Dedifferentiated amniotic fluid mesenchymal stem cell (primary cell): Measurements from ENCODE around the gene ACTL9.

Experiments used
- DNase-seq: peaks from one replicate; pipeline ENCODE4 v3.0.0-alpha.2; 2016; ENCODE audit errors: extremely low spot score

The ACTL9 gene

DNA sequence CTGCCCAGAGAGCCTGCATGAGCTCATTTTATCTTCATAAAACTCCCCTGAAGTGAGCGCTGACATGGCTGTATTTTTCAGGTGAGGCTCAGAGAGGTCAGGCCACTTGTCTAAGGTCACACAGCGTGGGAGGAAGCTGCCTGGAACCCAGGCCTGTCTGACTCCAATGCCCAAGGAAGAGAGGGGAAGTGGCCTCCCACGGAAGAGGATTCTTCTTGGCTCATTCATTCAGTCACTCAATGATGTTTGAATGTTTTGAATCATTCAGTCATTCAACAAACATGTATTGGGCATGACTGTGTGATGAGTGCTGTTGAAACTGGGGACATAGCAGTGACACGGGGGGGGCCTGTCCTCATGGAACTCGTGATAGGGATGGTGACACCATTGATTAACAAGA lies 12.0 kb downstream of the ACTL9 start:
- DNase-seq = no peak

DNA sequence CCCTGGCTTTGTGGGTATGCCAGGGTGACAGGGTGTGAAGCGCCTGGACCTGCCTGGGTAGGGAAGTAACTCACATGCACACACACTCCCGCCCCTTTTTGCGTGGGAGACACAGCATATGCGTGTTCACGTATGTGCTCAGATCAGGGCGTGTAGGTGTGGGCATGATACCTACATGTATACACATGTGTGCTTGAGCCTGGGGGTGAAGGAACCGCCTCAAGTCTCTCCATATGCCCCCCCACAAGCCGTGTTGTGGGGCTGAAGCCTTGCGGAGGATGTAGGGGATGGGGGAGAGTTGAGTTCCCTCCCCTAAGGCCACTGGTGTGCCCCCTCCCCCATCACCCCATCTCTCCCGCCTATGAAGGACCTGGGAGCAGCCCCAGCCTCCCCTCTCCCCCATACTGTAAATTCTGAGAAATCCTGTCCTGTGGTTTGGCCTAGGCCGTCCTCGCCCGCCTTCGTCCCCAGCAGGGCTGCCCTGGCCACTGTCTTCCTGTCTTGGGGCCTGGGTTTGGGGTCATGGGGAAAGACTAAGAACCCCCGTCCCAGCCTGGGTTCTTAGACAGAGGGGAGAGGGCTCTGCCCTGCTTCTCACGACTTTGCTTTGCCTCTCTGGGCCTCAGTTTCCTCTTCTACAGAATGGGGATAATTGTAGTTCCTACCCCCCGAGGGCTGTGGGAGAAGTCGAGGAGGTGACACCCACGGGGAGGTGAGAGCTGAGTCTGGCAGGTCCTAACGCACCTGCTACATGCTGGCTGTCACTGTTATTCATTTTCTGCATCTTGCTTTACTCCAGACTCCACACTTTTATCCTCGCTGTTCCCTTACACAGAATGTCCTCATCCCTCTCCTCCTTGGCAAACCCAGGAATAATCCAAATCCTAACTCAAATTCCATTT lies 14.3 kb downstream of the ACTL9 start:
- DNase-seq = no peak

DNA sequence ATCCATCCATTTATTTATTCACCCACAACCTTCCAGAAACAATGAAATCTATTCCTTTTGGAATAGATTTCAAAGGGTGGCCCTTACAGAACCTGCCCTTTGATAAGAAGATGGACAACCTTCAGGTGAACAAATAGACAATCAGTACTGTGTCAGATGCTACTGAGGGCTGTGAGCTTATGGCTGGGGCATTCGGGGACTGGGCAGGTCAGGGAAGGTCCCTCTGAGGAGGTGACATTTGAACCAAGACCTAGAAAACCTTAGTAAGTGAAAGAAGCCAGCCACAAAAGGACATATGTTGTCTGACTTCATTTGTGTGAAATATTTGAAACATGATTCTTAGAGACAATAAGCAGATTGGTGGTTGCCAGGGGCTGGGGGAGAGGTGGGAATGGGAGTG lies 15.7 kb downstream of the ACTL9 start:
- DNase-seq = no peak

DNA sequence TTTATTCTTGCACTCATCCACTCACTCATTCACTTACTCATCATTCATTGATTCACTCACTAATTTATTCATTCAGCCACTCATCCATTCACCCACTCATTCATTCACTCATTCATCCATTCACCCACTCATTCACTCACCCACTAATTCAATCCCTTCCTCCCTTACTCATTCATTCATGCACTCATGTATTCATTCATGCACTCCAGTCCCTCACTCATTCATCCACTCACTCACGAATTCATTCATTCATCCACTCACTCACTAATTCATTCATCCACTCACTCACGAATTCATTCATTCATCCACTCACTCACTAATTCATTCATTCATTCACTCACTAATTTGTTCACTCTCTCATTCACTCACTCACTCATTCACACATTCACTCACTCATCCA lies 16.1 kb downstream of the ACTL9 start:
- no peak for DNase-seq

DNA sequence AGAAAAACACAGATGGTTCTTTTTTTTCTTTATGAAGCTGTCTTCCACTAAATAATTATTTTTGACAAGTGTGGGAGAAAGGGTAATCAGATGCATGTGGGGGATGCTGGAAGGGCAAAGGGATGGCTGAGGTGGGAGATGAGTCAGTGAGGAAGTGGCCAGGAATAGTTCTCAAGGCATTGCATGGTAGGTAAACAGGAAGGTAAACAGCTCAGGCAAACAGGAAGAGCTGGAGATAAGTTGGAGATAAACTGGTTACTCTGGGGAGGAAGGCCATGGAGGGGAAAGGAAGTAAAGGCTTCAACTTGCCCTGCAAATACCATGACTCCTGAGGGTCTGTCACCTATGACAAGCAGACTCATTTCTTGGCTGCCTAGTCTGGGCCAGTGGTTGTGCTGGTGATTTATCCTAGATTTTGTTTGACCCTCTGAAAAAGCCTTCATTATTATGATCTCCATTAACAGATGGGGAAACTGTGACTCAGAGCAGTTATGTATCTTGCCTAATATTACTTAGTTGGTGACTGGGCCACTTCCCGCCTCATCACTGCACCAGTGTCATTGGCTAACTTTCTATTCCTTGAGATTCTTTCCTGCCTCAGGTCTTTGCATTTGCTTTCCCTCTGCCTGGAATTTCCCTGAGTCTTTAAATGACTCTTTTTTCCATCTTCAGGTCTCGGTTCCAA lies 17.1 kb downstream of the ACTL9 start:
- DNase-seq = no peak

DNA sequence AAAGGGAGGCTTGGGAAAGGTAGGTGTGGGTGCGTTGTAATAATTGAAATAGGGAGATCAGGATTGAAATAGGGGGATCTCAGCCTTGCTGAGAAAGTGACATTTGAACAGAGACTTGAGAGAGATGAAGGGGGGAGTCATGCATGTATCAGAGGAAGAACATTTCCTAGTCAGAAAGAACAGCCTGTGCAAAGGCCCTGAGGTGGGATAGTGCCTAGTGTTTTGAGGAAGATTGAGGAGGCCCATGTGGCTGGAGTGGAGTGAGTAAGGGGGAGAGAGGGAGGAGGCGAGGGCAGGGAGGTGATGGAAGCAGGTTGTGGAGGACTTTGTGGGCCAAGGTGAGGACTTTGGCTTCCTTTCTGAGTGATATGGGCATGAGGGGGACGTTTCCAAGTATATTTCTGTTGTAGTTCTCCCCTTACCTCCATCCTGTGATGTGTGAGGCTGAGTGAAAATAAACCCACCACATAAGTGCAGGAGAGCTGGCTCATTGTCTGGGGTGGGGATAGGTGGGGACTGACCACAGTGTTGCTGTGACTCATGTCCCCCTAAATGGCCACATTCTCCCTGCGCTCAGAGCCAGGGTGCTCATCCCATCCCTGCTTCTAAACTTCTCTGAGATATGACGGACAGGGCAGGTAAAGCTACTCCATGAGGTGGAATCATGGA lies 17.8 kb downstream of the ACTL9 start:
- no peak for DNase-seq

DNA sequence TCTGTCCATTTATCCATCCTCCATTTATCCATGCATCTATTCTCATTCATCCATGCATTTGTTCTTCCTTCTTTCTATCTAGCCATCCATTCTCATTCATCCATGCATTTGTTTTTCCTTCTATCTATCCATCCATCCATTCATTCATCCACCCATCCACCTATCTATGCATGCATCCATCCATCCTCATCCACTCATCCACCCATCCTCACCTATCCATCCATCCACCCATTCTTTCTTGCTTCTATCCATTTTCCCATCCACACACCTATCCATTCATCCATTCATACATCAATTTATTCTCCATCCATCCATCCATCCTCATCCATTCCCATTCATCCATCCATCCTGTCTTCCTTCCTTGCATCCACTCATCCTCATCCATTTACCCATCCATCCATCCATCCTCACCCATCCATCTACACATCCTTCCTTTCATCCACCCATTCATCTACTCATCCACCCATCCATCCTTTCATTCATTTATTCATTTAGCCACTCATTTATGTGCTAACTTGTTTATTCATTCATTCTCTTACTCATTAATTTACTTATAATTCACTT lies 20.3 kb downstream of the ACTL9 start:
- no peak for DNase-seq

DNA sequence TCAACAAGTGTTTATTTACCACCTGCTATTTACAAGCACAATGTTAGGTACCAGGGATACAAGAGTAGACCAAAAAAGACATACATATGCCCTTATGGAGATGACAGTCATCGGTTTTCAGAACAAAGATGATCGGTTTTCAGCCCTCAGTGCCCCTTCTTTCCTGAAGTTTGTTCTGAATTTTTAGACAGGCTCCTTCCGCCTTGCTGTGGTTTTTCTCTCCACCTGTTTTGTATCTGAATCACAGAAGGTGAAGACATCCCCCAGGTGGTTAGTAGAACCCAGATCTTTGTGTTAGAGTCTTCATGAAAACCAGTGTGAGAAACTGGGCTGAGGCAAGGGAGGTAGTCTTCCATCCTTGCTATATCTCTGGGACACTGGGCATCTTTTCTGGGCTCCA lies 23.5 kb downstream of the ACTL9 start:
- DNase-seq = no peak

DNA sequence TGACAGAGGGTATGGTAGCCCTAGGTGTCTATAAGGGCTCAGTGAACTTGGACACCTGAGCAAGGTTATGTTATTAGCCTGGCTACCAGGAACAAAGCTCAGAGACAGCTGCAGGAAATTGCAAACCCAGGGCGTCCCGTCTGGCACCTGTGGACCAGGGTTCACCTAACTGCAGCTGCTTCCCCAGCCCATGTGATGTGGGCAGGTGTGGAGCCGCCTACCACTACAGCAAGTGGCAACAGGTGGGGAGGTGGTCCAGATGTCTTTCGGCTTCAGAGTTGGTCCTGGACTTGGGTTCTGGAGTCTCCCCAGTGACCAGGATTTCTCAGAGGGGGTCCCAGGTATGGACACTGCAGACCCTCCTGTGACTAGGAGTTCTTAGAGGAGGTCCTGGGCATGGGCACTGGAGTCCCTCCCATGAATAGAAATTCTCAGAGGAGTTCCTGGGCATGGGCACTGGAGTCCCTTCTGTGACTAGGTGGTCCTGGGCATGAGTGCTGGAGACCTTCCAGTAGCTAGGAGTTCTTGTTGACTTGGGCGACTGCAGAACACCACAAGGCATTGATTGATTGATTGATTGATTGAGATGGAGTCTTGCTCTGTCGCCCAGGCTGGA lies 25.2 kb downstream of the ACTL9 start:
- DNase-seq = no peak

DNA sequence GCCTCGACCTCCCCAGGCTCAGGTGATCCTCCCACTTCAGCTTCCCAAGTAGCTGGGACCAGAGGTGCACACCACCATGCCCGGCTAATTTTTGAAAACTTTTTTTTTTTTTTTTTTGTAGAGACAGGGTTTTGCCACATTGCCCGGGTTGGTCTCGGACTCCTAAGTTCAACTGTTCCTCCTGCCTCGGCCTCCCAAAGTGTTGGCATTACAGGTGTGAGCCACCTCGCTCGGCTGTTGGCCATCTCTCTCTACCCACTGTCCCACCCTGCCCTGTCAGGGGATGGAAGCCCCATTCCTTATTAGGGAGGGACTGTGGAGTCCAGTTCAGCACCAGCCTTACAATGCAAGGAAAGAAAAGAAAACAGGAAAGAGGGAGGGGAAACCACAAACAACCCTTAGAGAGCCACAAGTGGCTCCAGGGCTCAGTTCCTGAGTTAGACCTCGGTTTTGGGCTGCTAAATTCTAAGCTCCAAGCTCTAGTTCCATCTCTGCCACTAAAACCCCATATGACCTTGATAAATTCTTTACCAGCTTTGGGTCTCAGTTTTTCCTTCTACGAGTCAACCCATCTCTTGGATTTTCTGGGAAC lies 31.7 kb downstream of the ACTL9 start:
- no peak for DNase-seq

DNA sequence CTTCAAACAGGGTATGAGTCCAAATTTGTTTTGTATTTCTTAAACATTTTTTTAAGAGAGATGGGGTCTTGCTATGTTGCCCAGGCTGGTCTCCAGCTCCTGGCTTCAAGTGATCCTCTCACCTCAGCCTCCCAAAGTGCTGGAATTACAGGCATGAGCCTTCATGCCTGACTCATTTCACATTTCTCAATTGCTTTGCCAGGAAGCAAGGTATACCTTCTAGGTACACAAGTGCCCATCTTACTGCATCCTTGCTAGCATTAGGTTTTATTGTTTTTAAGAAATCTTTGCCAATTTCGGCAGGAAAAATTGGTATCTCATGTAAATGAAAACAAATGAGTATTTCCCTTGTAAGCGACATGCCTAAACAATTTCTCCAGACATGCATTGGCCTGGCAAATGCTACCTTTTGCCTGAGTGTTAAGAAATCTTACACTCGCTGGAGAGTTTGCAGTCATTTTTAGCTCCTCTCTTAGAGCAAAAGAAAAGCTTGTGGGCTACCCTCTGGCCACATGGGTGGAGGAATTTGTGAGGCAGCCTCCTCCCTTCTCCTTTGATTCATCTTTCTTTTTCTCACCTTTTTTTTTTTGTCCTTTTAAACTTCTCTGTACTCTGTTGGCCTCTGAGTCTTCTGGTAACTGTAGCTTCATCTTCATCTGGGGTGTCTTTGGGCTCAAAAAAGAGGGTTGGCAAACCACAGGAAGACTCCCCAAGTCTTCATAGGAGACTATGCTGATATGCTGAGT lies 33.0 kb downstream of the ACTL9 start:
- DNase-seq = no peak

DNA sequence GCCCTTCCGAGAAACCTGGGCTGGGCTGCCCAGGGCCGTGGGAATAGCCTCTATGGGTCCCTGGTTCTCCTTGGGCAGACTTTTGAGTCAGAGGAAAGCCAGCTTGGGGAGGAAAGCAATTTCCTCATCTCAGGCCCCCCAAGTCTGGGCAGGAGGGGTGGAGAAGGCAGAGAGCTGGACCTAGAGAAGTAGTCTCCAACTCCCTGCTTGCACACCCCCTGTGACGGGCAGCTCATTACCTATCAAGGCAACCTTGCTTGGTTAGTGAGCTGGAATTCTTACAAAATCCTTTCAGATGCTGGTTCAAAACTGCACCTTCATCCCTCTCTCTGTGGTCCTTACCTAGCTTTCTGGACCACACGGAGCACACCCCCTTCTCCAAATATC lies 33.9 kb downstream of the ACTL9 start:
- DNase-seq = no peak

DNA sequence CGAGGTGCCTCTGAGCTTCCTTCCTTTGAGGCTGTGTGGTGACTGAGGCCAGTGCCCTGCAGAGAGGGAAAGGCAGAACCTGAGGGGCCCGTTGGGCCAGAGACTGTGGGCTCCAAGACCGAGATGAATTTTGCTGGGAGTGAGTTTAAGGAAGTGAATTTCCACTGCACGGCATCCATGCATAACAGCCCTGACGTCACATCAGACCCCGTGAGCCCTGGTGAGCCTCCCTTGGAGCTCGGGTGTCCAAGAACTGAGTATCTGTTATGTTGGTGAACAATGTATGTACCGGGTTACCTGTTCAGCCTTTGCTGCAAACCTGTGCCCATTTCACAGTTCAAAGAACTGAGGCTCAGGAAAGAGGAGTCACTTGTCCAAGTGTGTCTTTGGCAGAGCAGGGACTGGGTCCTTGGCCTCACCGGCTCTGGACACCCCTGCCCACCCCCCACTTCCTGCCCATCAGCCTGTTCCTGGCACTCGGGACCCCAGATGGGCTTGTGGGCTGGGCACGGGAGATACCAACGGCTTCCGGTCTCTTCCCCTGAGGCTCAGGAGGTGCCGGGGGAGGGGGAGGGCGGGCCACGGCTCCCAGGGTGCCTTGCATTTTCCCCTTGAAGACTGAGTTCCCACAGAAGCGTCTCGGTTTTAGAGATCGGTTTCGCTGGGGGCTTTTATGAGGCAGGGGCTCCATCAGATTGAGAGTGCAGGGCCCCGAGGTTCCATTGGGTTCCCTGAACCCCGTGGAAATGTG lies 34.5 kb downstream of the ACTL9 start:
- no peak for DNase-seq

DNA sequence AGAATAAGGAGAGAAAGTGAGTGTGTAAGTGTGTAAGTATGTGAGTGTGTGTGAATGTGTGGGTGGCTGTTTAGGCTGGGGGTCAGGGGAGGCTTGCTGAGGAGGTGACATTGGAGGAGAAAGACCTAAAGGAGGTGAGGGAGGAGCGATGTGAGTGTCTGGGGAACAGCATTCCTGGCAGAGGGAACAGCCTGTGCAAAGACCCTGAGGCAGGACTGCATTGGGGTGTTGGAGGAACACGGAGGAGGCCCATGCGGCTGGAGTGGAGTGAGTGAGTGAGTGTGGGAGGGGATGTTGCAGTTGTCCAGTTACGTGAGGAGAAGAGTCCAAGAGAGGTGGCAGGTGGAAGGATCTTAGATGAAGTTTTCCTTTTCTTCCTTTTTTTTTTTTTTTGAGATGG lies 36.3 kb downstream of the ACTL9 start:
- DNase-seq = no peak

DNA sequence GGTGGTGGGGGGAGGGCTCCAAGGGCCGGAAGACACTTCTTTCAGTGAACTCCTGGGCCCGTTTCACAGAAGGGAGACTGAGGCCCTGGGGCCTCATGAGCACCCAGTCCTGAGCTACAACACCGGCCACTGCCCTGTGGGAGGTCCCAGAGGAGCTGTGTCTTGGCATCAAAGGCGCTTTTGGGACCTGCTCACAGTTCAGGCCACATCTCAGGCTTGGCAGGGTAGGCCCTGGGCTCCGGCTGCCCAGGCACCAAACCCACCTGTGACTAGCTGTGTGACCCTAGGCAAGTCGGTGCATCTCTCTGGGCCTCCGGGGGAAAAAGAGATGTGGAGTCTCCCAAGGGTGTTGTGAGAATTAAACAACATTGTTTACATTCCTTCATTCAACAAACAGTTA lies 38.7 kb downstream of the ACTL9 start:
- no peak for DNase-seq

DNA sequence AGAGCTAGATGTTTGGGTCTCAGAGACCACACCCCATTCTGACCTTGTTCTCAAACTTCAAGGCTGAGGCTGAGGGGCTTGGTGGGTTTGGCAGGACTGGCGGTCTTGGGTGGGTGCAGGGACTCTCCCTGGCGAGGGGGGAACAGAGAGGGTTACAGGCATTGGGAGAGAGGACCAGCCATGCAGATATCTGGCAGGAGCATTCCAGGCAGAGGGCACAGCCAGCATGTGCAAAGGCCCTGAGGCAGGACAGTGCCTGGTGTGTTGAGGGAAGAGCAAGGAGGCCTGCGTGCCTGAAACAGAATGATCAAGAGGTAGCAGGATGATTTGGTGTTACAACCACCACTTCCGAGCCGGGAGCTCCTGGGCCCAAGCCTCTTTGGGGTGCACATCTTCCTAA lies 40.7 kb downstream of the ACTL9 start:
- no peak for DNase-seq

DNA sequence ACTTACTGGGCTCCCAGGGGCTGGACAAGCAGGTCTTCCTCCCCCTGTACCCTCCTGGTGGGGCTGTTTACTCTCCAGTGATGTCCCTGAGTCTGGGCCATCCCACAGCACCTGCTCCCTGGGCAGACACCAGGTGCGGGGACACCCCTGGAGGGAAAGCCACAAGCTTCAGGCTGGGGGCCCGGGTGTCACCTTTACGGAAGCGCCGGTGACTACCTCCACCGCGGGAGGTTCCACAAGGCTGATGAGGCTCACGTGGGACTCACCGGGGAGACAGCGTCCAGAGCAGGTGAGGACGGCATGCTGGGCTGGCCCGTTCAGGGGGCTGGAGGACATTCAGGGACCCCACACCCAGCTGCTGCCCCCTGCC lies 43.3 kb downstream of the ACTL9 start:
- no peak for DNase-seq

DNA sequence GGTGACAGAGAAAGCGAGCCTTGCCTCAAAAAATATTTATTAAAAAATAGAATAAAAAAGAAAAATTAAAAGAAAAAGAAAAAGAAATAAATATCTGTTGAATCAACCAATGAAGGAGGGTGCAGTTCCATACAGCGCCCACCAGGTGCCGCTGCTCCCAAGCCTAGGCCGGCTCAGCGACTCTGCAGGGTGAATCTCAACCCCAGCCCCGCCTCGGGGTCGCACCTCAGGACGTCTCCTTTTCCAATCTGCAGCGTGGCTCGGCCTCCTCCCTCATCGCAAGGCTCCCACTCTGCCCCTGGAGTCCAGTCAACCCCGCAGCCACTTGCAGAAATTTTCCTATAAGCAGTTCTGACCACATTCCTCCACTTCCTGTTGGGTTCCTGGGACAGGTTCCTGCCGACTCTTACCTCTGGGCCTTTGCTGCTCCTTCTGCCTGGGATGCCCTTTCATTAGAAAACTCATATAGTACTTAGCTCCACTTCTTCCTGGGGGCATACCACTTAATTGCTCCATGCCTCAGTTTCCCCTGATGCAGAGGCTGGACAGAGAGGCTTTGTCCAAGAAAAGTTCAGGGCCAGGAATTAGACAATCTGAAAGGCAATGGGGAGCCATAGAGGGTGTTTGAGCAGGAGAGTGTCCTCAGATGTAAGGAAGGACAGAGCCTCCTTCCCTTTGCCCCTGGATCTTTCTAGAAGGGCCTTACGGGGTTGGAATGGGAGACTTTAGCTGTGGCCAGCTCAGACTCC lies 43.8 kb downstream of the ACTL9 start:
- peak; percentile 28 for DNase-seq

DNA sequence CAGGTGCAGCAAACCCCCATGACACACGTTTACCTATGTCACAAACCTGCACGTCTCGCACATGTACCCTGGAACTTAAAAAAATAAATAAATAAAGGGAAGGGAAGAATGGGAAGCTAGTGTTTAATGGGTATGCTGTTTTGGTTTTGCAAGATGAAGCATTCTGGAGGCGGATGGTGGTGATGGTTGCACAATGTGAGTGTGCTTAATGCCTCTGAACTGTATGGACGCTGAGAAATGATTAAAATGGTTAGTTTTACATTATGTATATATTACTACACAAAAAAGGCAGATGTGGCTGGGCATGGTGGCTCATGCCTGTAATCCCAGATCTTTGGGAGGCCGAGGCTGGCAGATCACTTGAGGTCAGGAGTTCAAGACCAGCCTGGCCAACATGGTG lies 50.4 kb downstream of the ACTL9 start:
- no peak for DNase-seq
